Smooth muscle cell of the brain vasculature (primary cell): ENCODE measurements around the gene ANKRD63.

ENCODE experiments used
- DNase-seq: peaks from one replicate; pipeline ENCODE4 v3.0.0-alpha.2; 2012; ENCODE audit warnings: low read depth, low spot score

The ANKRD63 gene

DNA sequence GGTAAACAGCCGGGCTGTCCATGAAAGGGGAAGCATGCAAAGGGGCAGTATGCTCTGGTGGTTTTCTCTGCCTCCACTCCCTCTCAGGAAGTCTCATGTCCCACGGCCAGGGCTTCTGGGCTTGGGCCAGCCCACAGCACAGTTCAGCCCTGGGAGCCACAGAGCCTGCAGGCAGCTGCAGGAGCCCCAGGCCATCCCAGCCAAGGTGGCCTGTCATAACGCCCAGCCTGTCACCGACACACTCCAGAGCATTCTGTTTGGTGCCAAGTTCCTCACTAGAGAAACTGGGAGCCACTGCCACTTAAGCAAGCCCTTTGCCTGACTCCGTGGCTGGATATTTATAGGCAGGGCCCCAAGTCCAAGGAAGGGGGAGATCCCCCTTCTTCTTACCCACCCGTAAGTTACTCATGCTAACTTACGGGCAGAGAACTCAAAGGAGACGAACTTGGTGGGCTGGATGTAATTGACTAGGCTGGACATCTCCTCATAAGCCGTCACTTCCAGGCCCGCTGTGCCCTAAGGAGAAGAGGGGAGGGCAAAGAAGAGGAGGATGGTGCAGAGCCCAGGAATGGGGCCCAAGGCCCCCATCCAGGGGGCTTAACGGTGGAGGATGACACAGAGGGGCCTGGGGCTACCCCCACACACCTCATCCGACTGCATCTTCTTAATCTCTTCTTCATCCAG, 13.2 kb upstream of the ANKRD63 start:
- no peak for DNase-seq

DNA sequence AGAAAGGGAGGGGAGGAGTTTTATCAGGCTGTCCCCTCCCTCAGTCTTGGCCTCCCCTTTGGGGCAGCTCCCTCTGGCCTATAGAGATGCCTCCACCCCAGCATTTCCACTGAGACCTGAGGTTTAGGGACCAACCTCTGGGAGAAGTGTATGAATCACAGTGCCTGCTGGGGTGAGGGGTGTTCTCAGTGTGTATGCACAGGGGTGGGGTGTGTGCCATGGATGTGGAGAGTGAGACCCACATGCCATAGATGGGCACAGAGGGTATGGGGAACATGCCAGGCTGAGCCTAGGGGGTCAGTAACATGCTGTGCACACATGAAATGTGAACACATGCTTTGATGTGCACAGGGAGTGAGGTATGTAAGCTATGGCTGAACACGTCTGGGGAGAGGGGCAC, 12.4 kb upstream of the ANKRD63 start:
- DNase-seq, result no peak

DNA sequence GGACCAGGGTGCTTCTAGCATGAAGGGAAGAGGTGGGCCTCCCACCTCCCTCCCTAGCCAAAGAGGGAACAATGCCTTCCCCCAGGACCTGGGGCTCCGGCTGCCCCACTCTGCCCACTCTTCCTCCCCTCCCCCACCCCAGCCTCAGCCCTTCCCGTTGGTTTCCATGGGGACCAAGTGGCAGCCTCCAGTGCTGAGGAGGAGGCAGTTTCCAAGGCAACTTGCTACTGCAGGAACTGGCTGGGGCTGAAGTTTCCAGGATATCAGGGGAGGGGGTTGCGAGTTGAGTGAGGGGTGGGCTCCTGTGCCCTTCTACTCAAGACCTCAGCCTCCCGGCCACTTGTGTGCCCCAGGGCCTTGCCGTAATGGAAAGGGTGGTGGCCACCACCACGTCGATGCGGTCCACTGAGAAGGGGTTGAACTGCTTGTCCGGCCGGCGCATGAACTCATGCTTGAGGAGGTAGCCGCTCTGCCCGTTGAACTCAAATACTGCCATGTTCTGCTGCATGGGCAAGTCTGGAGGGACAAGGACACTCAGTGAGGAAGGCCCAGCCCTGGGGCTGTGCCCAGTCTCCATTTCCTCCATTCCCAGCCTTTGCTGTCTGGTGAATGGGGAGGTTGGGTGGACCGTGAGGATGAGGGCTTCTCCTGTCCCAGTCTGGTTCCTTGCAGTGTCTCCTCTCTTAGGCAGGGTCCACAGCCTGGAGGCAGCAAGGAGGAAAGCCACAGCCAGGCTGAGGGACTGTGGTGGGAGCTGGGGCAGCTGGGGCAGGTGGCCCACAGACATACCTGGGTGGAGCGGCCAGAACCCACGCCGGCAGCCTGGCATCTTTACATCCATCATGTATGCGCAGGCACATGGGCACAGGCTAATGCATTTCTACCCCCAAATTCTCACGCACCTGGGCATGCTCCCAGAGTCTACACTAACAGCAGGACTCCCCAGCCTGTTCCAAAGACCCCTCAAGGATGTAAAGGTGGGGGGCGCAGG, 11.3 kb upstream of the ANKRD63 start:
- no peak for DNase-seq

DNA sequence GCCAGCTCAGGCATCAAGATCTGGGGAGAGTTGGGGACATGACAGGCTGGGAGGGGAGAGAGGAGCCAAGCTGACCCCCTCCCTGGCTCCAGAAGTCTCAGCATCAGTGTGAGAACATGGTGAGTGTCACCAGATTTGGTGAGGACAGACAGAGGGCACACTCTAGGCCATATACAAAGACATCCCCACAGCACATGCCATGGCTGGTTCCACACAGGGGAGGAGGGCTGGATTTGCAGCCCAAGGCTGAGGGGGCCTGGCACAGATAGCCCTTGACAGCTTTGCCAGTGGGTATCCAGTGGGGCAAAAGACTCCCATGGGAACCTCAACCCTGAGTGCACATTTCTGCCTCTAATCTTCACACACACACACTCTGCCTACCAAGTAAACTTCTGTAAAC, 10.1 kb upstream of the ANKRD63 start:
- DNase-seq, result no peak

DNA sequence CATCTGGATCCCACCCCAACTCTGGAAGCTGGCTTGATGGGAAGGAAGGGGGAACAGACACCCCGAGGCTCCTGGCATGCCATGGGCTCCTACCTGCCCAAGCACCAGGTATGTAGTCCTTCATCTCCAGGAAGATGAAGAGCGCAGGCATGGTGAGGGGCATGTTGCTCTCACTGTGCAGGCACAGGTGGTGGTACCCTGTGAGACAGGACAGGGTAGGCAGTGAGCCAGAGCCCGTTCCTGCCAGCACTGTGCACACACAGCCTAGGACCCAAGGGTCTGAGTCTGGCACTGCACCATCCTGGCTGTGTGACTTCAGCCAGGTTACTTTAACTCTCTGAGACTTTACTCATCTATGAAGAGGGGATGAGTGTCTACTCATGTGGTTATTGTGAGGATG, 9.4 kb upstream of the ANKRD63 start:
- DNase-seq, result no peak

DNA sequence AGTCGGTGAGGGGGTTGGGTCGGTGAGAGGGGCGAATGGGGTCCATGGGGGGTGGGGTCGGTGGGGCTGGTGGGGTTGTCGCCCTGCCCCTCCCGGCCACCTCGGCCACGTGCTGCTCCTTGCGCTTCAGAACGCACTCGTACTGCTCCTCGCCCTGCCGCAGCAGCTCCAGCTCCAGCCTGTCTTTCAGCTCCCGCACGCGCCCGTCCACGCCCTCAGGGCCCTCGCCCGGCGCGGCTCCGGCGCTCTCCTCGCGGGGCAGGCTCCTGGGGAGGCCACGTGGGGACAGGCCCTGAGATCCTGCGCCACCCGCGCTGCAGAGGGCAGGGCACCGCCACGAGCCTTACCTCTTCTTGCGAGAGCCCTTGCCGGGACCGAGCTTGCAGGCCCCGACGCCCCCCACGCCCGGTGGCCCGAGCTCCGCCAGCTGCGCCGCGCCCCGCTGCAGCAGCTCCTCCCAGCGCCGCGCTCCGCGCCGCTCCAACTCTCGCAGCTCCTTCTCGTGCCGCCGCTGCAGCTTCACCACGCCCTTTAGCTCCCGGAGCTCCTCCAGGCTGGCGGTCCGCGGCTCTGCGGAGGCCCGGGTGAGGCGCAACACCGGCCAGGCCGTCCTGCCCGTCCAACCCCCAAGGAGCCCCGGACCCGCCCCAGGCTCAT, 8.2 kb upstream of the ANKRD63 start:
- DNase-seq, result no peak

DNA sequence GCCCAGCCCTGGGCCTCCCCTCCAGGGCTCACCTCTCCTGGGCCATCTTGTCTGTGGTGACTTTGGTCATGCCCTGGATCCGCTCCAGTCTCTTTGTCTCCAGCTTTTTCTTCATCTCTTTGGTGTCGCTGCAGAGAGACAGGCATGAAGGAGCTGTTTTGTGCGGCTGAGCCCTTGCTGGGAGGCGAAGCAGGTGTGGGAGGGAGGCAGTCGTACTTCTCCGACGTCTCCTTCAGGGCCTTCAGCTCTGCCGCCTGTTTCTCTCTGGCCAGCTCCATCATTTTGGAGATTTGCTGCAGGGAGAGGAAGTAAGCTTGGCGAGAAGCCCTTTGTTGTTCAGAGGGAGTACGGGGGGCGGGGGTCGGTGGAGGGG, 7.7 kb upstream of the ANKRD63 start:
- no peak for DNase-seq

DNA sequence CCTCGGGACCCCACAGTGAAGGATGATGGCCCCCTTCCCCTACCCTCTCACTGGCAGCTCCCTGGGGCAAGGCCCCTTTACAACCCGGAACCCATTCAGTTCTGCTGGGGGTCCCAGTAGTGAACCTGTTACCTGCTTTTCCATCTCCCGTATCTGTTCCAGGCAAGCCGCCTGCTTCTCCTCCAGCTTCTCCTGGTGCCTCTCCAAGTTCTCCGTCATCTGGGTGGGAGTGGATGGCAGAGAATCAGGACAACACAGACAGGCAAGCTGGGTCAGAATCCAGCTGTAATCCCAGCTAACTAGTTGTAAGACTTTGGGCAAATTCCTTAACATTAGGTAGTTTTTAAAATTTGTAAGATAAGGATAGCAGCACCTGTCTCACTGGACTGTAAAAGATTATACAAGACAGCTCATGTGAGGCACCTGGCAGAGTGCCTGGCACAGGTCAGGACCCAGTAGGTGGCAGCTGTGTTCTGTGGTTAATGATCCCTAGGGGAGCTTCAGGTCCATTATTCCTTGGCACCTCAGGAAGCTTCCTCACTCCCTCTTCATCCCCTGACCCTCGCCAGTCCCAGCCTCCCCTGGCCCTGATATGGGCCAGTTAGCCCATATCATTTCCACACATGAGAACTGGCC, 6.4 kb upstream of the ANKRD63 start:
- no peak for DNase-seq

DNA sequence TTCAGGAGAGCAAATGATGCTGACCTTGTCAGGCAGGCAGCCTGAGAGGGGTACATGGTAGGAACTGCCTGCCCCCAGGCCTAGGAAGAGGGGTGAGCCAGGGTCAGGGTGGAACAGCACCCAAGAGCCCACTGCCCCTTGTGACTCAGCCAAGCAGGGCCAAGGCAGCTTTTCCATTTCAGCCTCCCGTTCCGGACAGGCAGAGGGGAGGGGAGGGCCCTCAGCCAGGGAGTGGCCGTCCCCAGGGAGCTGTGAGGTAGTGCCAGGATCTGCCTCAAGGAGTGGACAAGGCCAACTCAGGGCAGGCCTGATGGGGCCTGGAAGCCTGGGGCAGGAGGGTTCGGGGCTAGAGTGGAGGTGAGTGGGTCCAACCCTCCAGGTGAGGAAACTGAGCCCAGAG, 5.1 kb upstream of the ANKRD63 start:
- no peak for DNase-seq

DNA sequence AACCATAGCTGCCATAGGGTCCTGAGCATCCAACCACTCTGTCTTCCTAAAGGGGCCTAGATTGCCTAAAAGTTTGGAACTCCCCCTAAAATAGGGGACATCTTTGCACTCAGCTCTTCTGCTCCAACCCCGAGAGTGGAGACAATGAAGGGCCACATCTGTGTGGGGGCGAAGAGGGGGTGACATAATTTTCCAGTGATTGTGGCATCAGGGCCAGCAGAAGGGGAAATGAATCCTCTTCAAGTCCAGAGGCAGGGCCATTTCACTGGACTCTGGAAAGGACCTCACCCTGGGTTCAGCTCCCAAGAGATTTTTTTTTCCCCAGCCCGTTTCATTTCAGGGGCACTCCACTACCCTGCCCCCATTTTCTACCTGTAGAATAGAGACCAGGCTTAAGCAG, 4.6 kb upstream of the ANKRD63 start:
- no peak for DNase-seq

DNA sequence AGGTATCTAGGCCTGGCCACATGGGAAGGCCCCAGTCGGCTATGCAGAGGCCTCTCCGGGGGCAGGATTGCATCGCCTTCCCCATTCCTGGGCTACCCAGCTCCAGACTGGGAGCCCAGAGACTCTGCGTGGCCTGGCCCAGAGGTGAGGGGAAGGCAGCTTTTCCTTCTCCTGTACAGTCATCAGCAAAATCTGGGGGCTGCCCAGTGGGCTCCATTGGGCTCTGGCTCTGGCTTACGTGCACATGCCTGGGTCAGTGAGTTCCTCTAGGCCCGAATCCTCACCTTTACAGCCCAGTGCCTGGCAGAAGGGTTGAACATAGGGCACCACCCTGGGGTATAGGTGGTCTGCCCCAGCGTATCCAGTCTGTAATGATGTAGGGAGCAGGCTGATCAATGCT, 3.9 kb upstream of the ANKRD63 start:
- DNase-seq, result no peak

DNA sequence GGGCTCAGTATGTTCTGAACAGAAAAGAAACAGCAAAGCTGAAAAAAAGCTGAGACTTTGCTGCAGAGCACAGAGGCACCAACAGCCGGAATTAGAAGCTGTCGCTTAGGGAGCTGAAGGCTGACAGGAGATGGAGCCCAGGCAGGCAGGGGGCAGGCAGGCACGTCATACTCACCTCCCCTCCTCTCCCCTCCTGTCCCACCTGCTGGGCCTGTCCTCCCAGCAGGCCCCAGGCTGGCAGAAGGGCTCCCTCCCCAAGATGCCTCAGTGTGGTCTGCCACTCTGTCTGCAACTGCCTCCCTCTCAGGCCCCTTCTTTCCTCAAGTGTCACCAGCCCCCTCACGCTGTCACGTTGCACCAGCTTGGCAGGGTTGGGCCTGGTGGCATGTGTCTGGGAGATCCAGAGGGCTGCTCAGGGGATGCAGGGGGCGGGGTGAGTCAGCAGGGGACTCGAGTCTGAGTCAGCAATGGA, 3.2 kb upstream of the ANKRD63 start:
- DNase-seq, result no peak

DNA sequence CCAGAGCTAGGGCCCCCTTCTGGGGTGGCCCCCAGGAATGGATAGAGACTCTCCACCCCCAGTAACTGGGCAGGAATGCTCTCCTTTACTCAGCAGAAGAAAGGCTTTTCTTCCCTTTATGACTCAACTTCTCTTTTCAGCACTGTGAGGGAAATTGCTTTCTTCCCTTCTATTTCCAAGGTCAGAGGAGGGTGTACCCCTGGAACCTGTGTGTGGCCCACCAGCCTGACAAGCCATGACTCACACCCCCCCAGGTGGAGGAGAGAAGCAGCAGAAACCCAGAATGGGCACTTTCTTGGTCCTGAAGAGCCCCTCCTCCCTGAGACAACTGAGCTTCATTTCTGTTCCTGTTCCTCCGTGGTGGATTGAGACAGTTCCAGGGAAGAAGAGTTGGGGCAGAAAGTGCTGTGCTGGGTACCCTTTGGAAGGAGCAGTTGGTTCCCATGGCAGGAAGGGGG, 2.7 kb upstream of the ANKRD63 start:
- no peak for DNase-seq

DNA sequence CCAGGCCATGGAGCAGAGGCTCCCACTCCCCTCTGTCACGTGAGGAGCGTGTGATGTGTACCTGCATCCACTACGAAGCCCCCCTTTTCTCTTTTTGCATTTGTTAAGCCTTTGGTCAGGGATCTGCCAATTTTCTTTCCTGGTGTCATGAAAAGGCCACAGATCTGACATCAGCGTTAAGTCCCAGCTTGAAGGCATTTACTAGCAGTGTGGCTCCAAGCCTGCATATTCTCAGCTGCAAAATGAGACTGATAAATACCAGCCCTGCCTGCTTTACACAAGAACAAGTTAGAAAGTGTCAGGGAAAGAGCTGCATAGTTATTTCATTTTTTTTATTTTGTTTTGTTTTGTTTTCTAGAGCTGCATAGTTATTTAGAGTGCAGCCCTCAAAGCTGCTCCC, 2.3 kb upstream of the ANKRD63 start:
- no peak for DNase-seq

DNA sequence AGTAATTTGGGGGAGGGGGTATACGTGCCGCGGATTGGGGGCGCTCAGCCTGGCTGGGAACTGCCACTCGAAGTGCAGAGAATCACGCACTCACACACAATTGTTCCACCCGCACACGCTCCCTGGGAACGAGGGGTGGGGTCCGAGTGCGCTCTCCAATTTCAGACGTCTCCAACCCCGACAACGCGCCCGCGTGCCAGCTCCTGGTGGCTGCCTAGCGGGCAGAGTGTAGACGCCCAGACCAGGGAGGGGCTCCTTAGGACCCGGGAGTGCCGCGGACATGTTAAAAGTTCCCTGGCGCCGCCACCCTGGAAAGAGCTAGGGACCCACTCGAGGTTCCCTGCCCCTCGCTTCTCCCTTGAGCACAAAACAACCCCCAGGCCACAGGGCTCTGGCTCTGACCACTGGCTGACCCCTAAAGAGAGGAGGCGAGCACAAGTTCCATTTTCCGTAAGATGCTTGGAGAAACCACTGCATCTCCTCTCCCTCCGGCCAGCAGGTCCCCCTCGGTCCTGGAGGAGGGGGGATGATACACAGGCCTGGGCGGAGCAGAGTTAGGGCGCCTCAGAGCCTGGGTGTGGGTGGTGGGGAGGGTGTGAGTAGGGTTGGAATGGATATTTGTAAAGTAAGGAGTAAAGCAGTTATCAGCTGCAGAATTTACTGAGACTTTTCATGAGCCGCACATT, 894 bp upstream of the ANKRD63 start:
- no peak for DNase-seq

DNA sequence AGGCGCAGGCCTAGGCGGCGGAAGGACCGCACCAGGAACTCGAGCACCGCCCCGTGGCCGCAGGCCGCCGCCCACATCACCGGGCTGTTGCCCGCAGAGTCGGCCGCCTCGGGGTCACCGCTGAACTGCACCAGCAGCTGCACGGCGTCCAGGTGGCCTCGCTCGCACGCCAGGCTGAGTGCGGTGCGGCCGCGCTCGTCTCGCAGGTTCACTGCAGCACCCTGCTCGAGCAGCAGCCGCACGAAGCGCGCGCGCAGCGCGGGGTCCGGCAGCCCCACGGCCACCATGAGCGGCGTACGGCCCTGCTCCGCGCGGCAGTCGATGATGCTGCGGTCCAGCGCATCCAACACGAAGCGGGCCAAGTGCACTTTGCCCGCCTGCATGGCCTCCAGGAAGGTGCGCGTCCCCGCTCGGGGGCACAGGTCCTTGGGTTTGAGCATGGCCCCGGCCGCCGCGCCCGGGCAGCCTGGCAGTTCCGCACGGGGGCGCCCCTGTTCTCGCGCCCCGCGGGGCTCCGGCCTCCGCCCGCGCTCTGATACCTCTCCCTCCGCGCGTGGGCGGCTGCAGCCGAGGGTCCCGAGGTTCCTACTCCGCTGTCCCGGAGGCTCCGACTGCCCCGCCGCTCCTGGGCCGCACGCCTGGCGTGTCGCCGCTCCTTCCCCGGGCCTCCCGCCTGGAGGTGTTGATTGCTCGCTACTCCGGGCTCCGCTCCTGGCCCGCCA, 556 bp downstream of the ANKRD63 start:
- DNase-seq, result no peak

DNA sequence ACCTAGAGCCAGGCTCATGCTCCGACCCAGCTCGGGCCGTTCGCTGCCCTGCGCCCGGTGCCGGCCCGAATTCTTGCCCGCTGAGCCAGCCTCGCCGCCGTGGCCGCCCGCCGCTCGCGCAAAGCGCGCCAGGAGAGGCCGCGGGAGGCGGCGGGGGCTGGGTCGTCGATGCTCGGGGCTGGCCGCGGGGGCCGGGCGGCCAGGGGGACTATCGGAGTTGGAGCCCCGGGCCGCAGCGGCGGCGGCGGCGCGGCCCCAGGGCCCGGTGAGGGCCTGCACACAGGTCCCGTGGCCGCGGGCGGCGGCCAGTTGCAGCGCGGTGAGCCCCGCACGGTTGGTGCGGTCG, 1.1 kb downstream of the ANKRD63 start:
- no peak for DNase-seq

DNA sequence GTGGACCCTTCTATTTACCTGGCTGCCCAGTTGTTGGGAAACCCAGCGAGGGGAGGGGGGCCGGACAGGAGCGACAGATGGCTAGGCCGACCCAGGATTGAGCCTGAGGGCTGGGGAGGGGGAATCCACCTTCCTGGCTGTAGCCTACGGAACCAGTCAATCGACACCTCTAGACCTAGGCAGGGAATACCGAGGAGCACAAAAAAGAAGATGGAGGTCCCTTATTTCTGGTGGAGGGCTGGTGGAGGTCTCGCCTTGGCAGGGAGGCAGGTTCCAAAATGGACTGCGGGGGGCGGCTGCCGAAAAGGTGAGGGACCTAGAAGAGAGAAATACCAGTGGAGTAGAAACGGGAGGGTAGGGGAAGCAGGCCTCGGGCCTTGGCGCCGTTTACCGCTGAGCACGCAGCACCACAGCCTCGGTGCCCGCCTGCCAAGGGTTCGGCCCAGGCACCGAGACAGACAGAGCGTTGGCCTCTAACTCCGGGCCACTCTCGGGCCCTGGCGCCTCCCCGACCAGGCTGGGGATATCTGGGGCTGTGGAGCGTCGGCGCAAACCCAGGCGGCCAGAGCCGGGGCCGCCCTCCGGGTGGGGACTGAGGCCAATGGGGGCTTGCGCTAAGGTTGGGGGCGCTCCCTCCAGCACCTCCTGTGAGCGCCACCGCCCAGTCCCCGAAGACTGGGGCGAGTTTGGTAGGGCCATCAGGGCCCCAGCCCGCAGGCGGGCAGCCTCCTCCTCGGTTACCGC, 1.6 kb downstream of the ANKRD63 start:
- DNase-seq, result no peak

DNA sequence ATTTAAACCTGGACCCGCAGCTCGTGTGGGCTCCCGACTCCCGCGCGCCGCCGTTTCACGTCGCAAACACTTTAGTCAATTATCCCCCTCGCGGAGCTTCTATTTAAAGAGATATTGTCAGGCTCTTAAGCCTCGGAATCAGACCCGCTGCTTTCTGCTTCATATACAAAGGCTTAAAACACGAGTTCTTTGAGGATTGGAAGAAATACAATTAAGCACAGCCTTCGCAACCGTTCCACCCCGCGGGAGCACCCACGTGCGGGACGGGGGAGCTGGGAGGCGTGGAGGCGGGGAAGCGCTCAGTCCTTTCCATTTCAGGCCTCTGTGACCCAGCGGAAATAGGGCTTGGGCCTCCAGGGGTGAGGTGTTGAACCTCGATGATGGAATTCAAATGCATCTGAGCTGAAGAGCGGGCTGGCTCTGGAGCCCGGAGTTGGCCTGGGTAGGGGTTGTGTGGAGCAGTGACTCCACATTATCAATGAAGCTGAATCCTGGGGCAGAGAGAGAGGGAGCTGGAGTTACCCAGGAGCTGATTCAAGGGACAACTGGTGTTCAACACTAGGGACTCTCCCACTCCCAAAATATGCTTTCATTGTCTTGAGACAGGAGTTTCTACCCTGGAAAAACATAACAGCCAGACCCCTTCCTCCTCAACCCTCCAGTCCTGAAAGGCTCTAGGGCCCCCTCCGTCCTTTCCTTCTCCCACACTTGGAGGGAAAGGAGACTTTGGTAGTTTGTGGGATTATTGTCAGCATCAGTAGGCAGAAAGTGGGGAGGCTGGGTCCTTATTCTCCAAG, 2.4 kb downstream of the ANKRD63 start:
- DNase-seq, result no peak
